ENCODE results near the gene MSX1.
A peak's percentile ranks its signal among the peaks of the same experiment; 100 is the strongest.

Gene MSX1

DNA sequence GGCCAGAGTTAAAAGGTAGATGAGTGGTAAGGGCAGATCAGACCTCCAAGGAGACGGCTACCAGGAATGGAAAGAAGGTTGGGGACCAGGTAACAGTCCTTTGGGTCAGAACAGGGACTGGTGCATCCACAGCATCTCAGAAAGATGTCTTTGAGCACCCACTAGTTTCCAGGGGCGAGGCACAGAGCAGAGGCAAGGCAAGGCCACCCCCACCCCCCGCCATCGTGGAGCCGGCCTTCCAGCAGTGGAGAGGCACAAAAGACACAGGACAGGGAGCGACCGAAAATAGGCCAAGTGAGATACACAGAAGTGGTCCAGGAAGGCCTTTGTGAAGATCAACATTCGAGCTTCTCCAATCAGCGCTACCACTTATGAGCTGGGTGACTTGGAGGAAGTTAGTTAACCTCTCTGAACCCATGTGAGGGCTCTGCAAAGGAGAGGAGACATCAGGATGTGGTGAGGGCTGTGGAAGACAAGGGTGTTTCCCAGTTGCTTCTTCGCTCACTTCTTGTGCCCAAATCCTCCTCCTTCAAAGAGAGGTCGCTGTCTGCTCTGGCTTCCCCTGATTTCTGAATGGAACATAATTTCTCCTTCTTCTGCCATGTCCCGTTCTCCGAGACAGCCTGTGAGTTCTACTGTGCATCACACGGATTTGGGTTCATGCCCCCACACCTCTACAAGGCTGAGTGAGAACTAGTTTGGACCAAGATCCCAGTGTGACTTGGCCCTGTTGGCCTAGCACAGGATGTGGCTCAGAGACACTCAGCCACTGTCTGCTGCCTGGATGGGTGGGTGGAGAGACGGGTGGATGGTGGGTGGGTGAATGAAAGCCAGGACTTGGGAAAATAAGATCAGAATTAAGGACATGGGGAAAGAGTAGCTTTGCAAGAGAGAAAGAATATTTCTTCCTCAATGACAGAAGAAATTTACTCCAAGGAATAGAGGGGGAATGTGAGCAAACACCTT lies 16.7 kb upstream of the MSX1 start:
- no peak for DNase-seq

DNA sequence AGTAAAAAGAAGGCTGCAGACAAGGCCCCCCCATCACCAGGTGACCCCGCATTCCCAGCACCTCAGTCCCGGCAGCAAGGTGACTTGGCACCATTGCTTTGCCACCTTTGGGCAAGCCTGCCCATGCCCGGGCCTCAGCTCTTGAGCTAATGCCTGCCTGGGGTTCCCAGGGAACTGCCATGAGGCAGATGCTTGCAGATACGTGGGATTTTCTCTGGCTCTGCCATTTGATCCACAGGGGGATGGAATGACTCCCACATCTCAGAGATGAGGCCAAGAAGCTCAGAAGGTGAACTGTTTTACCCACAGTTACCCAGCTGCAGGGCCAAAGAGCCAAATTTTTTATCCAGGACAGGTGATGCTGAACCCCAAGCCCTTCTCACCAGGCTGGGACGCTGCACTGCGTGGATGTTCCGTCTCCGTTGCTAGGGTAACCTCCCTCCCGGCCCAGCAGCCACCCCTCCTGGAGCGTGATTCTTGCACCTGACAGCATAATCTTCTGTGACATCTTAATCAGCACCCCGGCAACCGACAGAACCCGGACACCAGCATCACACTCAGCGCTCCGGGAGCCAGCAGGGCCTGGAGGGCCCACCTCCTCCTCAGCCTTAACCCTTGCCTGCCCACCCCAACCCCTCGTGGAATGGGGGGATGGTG lies 15.7 kb upstream of the MSX1 start:
- DNase-seq: no peak

DNA sequence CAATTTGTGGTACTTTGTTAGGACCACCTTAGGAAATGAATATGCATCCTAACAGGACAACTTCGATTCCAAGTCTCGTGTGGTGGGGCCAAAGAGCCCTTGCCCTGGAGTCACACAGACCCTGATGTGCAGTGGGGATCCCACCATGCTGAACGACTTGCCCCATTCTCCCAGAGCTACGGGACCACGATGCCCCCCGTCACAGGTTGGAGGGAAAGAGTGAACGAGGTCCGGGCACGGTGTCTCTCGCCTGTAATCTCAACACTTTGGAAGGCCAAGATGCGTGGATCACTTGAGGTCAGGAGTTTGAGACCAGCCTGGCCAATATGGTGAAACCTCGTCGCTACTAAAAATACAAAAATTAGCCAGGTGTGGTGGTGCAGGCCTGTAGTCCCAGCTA lies 14.4 kb upstream of the MSX1 start:
- DNase-seq: no peak

DNA sequence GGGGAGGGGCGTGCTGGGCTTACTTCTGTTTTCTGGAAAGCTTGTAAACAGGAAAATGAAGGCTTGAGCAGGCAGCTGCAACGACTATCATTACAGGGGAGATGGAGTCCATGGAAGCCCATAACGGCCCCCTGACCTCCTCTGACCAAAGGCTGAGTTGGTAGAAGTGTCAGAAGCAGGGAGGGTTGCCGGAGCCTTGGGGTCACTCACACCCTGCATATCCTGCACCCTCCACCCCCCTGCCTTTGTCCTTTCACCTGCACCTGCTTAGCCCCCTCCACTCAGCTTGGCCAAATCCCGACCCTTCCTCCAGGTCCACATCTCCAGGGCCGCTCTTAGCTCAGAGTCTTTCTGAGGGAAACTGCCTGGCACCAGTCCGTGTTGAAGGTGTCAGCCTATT lies 12.5 kb upstream of the MSX1 start:
- DNase-seq: no peak

DNA sequence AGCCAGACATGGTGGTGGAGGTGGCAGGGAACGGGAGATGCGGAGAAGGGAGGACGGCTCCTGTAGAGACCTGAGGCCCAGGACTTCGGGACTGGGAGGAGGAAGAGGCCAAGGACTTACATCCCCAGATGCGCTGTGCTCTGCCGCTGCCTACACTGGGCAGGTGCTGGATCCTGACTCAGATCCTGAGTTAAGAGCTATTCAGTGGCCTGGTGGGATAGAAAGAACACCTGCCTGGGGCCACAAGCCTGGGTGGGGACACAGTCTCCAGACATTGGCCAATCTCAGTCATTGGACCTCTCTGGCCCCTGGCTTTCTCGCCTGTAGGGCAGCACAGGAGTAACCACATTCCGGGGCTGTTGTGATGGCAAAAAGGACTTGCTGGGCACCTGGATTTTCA lies 10.9 kb upstream of the MSX1 start:
- no peak for DNase-seq

DNA sequence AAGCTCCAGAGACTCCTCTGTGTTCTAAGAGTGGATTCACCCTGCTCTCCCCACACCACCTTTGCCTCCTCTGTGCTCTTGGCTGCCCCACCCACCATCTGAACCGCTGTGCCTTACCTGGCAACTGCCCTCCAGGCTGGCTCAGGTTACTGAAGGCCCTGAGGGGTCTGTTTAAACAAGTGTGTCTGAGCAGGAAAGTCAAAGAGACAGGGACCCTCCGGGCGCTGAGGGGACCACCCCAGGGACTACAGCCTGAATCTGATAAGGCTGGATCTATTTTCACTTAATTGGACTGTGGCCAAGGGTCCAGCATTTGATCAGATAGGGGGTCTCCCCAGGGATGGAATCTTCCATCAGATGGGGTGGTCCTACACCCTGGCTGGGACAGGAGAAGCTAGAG lies 10.4 kb upstream of the MSX1 start:
- no peak for DNase-seq

DNA sequence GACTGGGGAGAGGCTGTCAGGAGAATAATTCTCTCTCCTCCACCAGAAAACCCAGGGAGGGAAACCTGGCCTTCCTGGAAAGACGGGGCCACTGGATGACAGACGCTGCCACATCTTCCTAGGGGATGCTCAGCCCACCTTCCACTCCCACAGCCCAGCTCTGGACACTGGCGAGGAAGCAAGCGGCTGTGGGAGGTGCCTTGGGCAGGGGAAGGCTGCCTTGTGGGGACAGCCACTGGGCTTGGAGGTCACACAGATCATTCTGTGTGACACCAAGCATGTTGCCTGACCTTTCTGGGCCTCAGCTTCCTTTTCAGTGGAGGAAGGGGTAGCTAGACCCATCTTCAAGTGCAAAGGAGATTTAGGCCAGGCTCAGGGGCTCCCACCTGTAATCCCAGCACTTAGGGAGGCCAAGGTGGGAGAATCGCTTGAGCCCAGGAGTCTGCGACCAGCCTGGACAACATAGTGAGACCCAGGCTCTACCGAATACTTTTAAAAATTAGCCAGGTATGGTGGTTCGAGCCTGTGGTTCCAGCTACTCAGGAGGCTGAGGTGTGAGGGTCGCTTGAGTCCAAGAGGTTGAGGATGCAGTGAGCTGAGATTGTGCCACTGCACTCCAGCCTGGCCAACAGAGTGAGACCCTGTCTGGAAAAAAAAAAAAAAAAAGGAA lies 9.8 kb upstream of the MSX1 start:
- DNase-seq: no peak

DNA sequence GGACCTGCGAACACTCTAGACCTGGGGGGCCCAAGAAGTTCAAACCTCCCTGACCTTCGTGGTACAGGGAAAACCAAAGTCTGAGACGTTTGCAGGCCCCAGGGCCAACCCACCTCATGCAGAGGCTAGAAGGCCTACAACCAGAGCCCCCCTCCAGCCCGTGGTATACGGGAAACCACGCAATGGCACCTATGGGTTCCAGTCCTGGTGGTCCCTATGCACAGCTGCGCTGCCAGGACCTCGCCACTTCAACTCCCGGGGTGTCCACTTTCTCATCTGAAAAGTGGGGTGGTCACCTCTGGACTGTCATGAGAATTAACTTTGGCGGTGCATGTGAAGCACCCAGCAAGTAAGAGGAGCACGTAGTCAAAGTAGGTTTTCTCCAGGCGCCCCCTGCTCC lies 8.4 kb upstream of the MSX1 start:
- DNase-seq: no peak

DNA sequence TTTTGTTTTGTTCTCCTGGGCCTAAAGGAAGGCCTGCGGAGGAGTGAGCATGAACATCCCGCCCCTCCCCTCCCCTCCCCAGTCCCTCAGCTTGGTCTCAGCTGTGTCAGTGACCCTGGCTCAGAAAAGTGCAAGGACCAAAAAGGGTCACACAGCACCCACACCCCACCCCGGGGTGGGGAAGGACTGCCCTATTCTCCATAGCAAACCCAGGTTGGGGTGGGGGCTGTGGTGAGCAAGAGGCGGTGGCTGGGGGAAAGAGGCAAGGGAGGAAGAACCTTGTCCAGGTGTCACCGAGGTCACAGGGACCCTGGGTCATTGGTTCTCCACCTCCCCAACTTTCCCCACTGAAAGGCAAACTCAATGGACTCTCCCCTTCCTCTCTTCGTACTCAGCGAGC lies 7.6 kb upstream of the MSX1 start:
- DNase-seq: no peak

DNA sequence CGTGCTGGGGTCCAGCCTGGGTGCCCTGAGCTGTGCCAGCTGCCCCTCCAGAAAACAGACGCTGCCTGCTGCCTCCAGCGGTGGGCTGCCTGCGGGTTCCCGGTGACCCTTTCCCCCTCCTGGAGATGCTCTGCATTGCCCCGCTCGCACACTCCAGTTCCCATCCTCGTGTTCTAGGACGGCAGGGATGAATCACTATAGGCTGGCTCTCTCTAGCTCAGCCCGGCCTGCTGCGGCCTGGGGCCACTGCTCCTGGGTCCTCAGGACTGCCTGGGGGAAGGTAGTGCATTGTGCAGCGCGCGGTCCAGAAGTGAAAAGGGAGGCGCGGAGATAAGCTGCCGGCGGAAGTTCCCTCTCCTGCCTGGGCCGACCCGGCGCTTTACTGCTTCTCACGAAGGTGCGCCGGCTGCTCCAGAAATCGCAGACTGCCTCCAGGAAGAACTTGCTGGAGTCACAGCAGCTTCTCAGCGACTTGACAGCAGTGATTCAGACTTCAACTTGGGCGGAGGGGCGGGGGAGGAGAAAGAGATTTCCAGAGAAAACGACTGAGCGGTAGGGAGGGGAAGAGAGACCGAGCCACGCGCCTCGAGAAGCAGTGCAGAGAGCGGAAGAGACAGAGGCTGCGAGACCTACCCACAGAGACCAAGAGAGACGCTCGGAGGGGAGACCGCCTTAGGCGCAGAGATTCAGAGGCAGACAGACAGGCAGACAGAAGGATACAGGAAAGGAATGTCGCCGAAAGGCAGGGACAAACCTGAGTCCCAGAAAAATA lies 6.7 kb upstream of the MSX1 start:
- DNase-seq: peak in 1 of 2 experiments; percentile 52

DNA sequence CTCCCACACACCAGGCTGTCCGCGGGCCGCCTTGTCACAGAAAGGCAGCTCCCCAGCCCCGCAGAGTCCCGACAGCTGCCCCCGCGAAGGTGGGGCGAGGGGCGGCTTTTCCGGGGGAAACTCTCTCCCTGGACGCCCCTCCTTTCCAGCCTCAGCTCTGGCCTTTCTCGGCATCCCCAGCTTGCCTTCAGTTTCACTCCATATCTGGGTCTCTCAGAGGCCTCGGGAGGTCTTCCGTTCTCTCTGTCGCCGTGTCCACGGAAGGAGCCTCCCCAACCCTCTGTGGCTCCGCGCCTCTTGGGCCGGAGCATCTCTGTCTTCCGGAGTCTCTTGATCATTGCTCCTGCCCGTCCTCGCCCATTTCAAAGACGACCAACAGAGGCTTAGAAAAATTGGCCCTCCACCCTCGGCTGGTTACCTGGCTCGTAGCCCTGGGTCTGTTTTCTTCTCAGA lies 6.1 kb upstream of the MSX1 start:
- no peak for DNase-seq

DNA sequence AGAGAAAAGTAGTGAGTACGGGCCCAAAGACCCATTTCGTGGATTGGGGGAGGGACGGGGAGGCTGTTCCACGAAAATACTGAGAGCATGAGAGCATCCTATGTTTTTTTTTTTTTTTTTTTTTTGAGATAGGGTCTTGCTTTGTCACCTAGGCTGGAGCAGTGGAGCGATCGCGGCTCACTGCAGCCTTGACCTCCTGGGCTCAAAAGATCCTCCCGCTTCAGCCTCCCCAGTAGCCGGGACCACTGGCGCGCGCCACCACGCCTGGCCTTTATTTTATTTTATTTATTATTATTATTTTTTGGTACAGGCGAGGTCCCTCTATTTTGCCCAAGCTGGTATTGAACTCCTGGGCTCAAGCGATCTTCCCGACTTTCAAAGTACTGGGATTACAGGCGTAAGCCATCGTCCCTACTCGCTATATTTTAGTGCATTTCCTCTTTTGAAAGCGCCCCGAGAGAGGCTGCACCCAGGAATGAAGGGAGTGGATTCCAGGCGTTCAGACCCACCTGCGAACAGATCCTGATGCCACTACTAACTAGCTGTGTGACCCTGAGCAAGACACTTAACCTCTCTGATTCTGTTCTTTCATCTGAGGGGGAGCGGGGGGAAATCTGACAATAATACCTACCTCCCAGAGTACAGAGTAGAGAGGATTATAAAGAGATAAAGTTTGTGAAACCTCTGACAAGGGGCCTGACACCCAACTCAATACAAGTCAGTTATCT lies 5.4 kb upstream of the MSX1 start:
- DNase-seq: no peak

DNA sequence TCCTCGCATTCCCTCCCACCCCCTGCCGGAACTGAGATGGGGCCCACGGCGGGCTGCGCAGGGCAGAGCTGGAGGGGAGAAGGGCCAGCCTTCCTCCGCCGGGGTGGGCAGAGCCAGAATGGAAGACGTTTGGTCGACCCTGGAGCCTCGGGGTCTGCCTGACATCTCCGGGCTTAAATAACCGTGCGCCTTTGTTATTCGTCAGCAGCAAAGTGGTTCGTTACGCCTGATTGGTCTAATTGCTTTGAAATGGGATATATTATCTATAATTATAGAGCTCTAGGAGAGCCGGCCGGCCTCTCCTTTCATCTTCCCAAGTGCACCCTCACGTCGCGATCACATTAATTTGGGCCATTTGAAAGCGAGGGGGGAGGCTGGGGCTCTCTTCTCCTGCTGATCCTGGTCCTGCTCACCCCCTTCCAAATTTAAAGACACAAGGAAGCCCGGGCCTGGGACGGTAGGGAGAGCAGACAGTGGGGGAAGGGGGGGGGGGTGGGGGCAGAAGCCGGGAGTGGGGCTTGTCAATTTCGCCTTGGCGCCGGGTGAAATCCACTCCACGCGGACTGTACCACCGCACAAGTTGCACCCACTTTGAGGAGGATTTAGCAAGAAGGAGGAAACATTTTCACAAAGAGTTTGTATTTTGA lies 4.7 kb upstream of the MSX1 start:
- DNase-seq: no peak

DNA sequence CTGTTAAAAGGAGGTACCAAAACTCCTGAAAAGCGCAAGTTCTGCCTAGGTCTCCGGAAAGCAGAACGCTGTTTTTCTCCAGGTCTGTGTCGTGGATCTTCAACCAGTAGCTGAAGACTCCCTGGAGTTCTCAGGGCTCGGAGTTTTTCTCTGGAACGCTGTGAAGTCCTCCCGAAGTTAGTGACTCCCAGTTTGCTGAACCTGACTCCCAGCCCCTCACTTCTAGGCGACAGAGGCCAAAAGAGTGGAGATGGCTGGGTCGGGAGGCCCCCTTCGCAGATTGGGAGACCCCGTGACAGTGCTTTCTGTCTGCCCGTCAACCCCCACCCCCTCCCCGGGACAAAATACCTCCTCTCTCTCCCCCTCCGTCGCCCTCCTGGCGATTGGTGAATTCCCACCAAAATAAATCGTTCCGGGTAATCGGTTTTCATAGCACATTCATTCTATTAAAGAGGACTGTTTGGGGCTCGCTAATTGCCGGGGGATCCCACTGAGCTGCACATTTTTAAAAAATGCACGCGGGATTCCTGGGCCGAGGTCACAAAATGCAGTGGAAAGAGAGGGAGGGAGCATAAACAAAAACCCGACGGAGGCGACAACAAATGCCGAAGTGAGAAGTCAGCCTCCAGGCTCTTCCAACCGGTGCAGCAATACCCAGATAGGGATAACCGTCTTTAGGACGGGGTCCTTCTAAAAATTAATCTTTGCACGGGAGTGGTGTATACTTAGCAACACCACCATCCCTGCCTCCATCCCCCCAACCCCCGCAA lies 4.0 kb upstream of the MSX1 start:
- DNase-seq: no peak

DNA sequence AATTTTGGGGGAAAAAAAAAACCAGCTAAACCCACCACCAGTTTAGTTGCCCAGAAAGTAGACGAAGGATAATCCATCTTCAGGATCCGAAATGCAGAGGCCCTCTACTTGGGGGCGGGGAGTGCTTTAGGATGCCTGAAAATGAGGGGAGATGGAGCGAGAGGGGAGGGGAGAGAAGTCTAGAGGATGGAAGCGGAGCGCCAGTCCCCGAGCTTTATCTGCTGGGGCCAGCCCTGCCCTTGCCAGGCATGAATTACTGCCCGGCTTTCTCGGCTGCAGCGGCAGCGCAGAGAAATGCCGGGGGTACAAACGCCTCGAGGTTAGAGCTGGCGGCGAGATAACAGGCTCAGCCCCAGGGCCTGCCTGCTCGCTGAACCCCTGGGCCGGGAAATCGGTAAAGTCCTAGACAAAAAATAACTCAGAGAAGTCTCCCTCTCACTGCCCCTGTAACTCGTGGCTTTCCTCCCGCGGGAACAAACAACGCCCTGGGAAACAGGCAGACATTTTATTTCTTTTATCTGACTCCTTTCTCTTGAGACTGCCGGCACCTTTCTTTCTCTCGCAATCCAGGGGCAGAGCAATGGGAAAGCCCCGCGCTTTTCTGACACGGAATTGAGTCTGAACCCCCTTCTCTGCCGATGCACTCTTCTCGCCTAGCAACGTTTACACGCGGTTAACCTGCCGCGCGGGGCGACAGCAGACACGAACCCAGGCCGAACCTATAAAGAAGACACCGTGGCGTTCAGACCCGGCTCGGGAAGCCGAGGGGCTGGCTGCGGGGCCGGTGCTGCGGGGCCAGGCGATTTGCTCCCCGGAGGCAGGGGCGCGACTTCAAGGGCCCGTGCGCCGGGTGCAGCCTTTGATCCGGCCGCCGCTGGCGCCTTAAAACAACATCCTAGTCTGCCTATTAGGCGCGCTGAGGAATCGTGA lies 3.1 kb upstream of the MSX1 start:
- no peak for DNase-seq

DNA sequence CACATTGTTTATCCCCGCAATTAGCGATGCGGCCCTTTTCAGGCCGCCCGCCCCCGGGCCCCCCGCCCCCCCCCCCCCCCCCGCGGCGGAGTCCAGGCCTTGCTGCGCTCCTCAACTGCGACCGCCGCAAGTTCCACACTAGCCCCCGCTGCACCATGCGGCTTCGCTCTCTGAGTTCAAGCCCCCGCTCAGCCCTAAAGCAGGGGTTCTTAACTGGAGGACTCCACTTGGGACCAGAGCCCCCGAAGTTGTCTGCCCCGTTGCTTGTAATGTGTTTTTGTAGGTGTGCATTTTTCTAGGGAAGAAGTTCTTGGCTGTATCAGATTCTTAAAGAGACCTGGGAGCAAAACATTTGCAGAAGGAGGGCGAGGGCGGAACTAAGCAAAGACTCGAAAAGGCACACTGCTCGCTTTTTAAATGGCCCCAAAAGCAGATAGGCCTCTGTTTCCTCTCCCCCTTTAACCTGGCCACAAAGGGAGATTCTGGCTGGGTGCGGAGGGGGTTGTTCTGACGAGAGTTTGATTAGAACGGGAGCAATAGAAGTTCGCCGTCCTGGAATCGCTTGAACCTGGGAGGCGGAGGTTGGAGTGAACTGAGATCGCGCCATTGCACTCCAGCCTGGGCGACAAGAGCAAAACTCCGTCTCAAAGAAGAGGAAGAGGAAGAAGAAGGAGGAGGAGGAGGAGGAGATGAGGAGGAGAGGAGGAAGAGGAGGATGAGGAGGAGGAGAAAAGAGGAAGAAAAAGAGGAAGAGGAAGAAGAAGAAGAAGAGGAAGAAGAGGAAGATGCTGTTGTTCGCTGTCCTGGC lies 2.3 kb upstream of the MSX1 start:
- no peak for DNase-seq

DNA sequence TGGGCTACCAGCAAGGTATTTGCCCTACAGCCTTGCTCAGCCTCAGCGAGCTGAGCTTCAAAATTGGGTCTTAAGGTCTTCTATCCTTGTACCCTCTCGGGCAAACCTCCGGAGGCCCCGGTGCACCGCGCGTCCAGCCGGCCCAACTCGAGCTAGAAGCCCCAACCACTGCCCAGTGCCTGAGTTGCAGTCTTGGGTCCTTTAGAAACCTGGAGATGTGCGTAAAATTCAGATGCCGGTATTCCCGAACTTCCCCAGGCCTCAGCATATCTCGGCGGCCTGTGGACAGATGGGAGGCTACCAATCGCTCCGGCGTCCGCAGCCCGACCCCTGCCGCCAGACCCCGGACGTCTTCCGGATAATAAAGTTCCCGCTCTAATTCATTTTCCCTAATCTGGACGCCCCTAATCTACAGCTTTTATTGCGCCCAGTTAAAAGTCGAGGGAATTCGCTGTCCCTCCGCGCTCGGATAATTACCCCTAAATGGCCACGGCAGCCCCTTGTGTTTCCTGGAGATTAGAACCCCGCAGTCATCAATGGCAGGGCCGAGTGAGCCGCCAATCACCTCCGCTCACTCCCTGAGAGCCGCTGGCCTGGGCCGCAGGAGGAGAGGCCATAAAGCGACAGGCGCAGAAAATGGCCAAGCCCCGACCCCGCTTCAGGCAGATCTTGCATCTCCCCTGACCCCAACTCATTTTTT lies 1.5 kb upstream of the MSX1 start:
- no peak for DNase-seq
